B cell (primary cell): ENCODE measurements around the gene SYTL5. TPM values are rescaled to one million over a fixed set of nuclear protein-coding genes. Genes with fewer than 3 reads are reported as not detected.

Source experiments
- ATAC-seq: fragments of 200-7000 bp; cut with Tn5 transposase; one replicate; pipeline ENCODE4 v1.10.0; 2021; ENCODE audit warnings: low read depth, mild to moderate bottlenecking, moderate number of reproducible peaks, moderate library complexity
- CTCF ChIA-PET: fragments of 350-600 bp; sonication (Branson Sonifier 250); formaldehyde crosslinking; loops from one replicate; lab custom pipeline; 2021; ENCODE audit warnings: antibody characterized with exemption, inconsistent platforms; lab: Charles Lee
- POLR2A ChIA-PET: fragments of 350-600 bp; sonication (Branson Sonifier 250); formaldehyde crosslinking; loops from one replicate; lab custom pipeline; 2021; ENCODE audit warnings: antibody characterized with exemption; lab: Charles Lee
- DNase-seq: peaks from one replicate; pipeline ENCODE4 v3.0.0; 2013
- H2AFZ ChIP-seq: 2 replicates; pipeline ENCODE4 v1.6.1; 2012; ENCODE audit warnings: mild to moderate bottlenecking, low read depth, low read length; ENCODE audit not compliant: insufficient read depth, poor library complexity, severe bottlenecking
- H3K27ac ChIP-seq, 2 donors: 1 replicate in 1 of 2; 2 replicates in 1 of 2; pipeline ENCODE4 v1.5.1; 2012 to 2013; ENCODE audit warnings: low read length in 2 of 2, mild to moderate bottlenecking in 2 of 2, moderate library complexity in 1 of 2
- H3K27me3 ChIP-seq, 4 experiments: fragments of 200-600 bp in 1 of 4; sonication (generic) in 1 of 4; replicated peaks in 1 of 4; 1 replicate in 2 of 4; 2 replicates in 2 of 4; pipeline versions ENCODE4 v1.6.1 to v1.7.0; 2013 to 2016; ENCODE audit warnings: low read length in 3 of 4, mild to moderate bottlenecking in 2 of 4, mixed read lengths in 1 of 4, moderate library complexity in 1 of 4; ENCODE audit not compliant: insufficient read depth in 4 of 4, control insufficient read depth in 3 of 4; ENCODE audit errors: control extremely low read depth in 1 of 4
- H3K36me3 ChIP-seq, 2 experiments: replicated peaks in 1 of 2; 1 replicate in 1 of 2; 2 replicates in 1 of 2; pipeline versions ENCODE4 v1.6.1 to v1.7.1; 2013; ENCODE audit warnings: low read length in 1 of 2; ENCODE audit not compliant: insufficient read depth in 2 of 2, control insufficient read depth in 1 of 2; ENCODE audit errors: control extremely low read depth in 1 of 2, extremely low read depth in 1 of 2
- H3K4me1 ChIP-seq, 2 donors: fragments of 200-600 bp in 1 of 2; sonication (generic) in 1 of 2; 1 replicate in 1 of 2; 2 replicates in 1 of 2; pipeline versions ENCODE4 v1.5.1 to v1.6.1; 2013 to 2017; ENCODE audit warnings: low read length in 2 of 2; ENCODE audit not compliant: control insufficient read depth in 2 of 2, insufficient read depth in 2 of 2
- H3K4me2 ChIP-seq: replicated peaks from 2 replicates; pipeline ENCODE3; 2012; ENCODE audit warnings: mild to moderate bottlenecking, low read depth, low read length; ENCODE audit not compliant: poor library complexity, severe bottlenecking
- H3K4me3 ChIP-seq, 5 experiments: fragments of 200-600 bp in 1 of 5; sonication (generic) in 1 of 5; 1 replicate in 3 of 5; 2 replicates in 2 of 5; pipeline versions ENCODE4 v1.5.1 to v1.7.0; 2011 to 2016; ENCODE audit warnings: low read length in 4 of 5, mild to moderate bottlenecking in 4 of 5, low read depth in 2 of 5, control low read depth in 1 of 5, moderate library complexity in 1 of 5; ENCODE audit not compliant: insufficient read depth in 1 of 5; ENCODE audit errors: control extremely low read depth in 1 of 5, extremely low read depth in 1 of 5
- H3K79me2 ChIP-seq: fragments of 200-600 bp; sonication (generic); one replicate; pipeline ENCODE4 v1.6.0; 2016; ENCODE audit warnings: low read length; ENCODE audit not compliant: control insufficient read depth, insufficient read depth
- H3K9ac ChIP-seq: fragments of 200-600 bp; sonication (generic); 2 replicates; pipeline ENCODE4 v1.6.1; 2017; ENCODE audit warnings: mild to moderate bottlenecking, low read length, moderate library complexity
- H3K9me3 ChIP-seq, 3 donors: one replicate each; pipeline versions ENCODE4 v1.6.1 to v1.7.1; 2013; ENCODE audit warnings: low read length in 2 of 3; ENCODE audit not compliant: control insufficient read depth in 2 of 3, insufficient read depth in 1 of 3; ENCODE audit errors: control extremely low read depth in 1 of 3
- H4K20me1 ChIP-seq: 2 replicates; pipeline ENCODE4 v1.6.0; 2012; ENCODE audit warnings: mild to moderate bottlenecking, low read length; ENCODE audit not compliant: insufficient read depth, control insufficient read depth, poor library complexity, severe bottlenecking
- H3K27ac Mint-ChIP-seq: one replicate; pipeline ENCODE4 v1.8.0; 2021; ENCODE audit warnings: mixed read lengths
- H3K27me3 Mint-ChIP-seq: one replicate; pipeline ENCODE4 v1.8.0; 2021; ENCODE audit warnings: mixed read lengths
- H3K4me1 Mint-ChIP-seq: one replicate; pipeline ENCODE4 v1.8.0; 2021; ENCODE audit warnings: mixed read lengths
- H3K4me3 Mint-ChIP-seq: one replicate; pipeline ENCODE4 v1.8.0; 2021; ENCODE audit warnings: mixed read lengths
- H3K9me3 Mint-ChIP-seq: one replicate; pipeline ENCODE4 v1.8.0; 2022; ENCODE audit warnings: mixed read lengths; ENCODE audit not compliant: insufficient read depth
- EZH2 ChIP-seq: IDR thresholded peaks from 2 replicates; pipeline ENCODE4 v1.6.1; 2012; ENCODE audit warnings: borderline replicate concordance, low read depth, mild to moderate bottlenecking, moderate library complexity, low read length; ENCODE audit not compliant: insufficient read depth, poor library complexity, severe bottlenecking
- WGBS: methylation state at CpG from one replicate; pipeline ENCODE4 v1.1.5; 2013; ENCODE audit warnings: missing lambda C conversion rate; ENCODE audit not compliant: insufficient coverage; 5-methylcytosine and 5-hydroxymethylcytosine counted together
- intact Hi-C: fragments of 100-400 bp; cut with micrococcal nuclease; formaldehyde crosslinking; loops from one replicate; pipeline ENCODE4 v1.10.0; 2022
- polyA plus RNA-seq: library from polyadenylated mRNA; depleted of rRNA; stranded (reverse); fragments of >200 nt; gene quantifications from 2 replicates; pipeline ENCODE4 v1.2.3, GENCODE V29; 2012
- total RNA-seq, 2 donors: library from RNA; stranded (reverse); fragments of 120-200 nt in 1 of 2; gene quantifications; 1 replicate in 1 of 2; 2 replicates in 1 of 2; pipeline versions ENCODE4 v1.2.3 to v1.2.4, GENCODE V29; 2013 to 2022
- TF ChIP-seq, protein P1 (sequence below): fragments of 200-600 bp; IDR thresholded peaks from one replicate; pipeline ENCODE4 v1.8.0; 2022; ENCODE audit warnings: antibody characterized with exemption, mild to moderate bottlenecking

Gene SYTL5
- total and polyA plus RNA-seq, 2 donors (not counting 1 experiment from before 2014, with no cell fraction given): 0.01 TPM; not detected in 1

DNA sequence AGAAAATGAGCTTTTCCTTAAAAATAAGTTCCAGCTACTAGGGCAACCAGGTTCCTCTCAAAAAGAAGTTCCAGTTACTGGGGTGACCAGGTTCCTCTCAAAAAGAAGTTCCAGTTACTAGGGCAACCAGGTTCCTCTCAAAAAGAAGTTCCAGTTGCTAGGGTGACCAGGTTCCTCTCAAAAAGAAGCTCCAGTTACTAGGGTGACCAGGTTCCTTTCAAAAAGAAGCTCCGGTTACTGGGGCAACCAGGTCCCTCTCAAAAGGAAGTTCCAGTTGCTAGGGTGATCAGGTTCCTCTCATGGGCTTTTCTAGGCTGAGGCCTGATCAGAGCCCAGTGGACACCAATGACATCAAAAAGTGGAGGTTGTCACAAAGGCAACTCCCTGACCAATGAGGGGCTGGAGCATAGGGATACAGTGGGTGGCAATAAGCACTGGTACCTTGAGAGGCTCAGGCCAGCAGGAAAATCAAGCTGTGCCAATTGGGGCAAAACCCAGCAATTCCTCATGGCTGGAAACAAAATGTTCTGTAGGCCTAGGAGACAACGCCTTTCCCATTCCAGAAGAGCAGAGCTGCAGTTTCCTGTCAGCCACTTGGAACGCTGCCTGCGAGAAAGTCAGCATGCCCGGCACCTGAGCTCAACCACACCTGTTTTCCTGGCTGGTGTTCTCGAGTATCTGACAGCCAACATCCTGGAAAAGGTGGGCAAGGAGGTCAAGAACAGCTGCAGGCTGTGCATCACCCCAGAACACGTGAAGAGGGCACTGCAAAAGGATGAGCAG lies 12.3 kb upstream of the SYTL5 start:
- Histone ChIP-seq H3K27me3 (no peaks in the 10 kb centered on the region), H3K9ac (no peak overlapping the region), H3K27ac (no peak overlapping the region), H4K20me1 (no peaks in the 10 kb centered on the region), H3K4me1 (no peaks in the 10 kb centered on the region), H2AFZ (no peak overlapping the region), H3K4me3 (no peak overlapping the region), H3K79me2 (no peaks in the 10 kb centered on the region), H3K9me3 (no peaks in the 10 kb centered on the region), H3K4me2 (no peak overlapping the region), H3K36me3 (no peaks in the 10 kb centered on the region)
- peak; percentile 70 for DNase-seq
- Mint-ChIP-seq H3K9me3 (no peaks in the 10 kb centered on the region), H3K4me1 (peaks cover 2% of the 10 kb centered on the region), H3K27me3 (peaks cover 3% of the 10 kb centered on the region), H3K27ac (no peak overlapping the region), H3K4me3 (no peak overlapping the region)
- no peak for TF ChIP-seq EZH2
- TF ChIP-seq, protein P1, sequence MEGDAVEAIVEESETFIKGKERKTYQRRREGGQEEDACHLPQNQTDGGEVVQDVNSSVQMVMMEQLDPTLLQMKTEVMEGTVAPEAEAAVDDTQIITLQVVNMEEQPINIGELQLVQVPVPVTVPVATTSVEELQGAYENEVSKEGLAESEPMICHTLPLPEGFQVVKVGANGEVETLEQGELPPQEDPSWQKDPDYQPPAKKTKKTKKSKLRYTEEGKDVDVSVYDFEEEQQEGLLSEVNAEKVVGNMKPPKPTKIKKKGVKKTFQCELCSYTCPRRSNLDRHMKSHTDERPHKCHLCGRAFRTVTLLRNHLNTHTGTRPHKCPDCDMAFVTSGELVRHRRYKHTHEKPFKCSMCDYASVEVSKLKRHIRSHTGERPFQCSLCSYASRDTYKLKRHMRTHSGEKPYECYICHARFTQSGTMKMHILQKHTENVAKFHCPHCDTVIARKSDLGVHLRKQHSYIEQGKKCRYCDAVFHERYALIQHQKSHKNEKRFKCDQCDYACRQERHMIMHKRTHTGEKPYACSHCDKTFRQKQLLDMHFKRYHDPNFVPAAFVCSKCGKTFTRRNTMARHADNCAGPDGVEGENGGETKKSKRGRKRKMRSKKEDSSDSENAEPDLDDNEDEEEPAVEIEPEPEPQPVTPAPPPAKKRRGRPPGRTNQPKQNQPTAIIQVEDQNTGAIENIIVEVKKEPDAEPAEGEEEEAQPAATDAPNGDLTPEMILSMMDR: no peak
- peak; percentile 24 for ATAC-seq
- POLR2A ChIA-PET: no interaction called here
- intact Hi-C loops: no loop called here
- CTCF ChIA-PET: no interaction called here
- WGBS: 88% methylated on average over 3 of the region's 7 CpGs

DNA sequence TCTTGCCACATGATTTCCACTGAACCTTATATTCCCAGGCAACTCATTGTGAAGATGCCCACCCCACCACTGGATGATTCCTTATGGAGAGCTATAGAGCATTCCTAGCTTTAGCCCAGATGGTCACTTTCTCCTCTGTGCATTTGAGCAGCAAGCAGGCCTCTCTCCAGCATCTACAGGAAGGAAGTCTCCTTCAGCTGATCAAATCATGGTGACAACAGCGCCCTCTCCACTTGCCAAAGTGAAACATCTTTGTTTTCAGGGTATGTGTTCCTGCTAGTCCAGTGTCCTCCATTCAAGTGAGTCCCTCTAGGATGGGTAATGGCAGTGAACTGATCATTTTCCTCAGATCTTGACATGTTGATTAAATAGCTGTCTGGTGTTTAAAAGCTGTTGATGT lies 10.9 kb upstream of the SYTL5 start:
- Histone ChIP-seq H4K20me1 (no peaks in the 10 kb centered on the region), H3K9me3 (no peaks in the 10 kb centered on the region), H3K27ac (no peak overlapping the region), H3K9ac (no peak overlapping the region), H2AFZ (no peak overlapping the region), H3K4me3 (no peak overlapping the region), H3K36me3 (no peaks in the 10 kb centered on the region), H3K4me2 (no peak overlapping the region), H3K79me2 (no peaks in the 10 kb centered on the region), H3K4me1 (no peaks in the 10 kb centered on the region), H3K27me3 (no peaks in the 10 kb centered on the region)
- ChIA-PET CTCF (no interaction called here), POLR2A (no interaction called here)
- H3K27me3 Mint-ChIP-seq: peaks cover 3% of the 10 kb centered on the region
- no peak for ATAC-seq
- WGBS: no CpG with 5 or more reads among the region's 1 CpG
- TF ChIP-seq EZH2: no peak
- TF ChIP-seq, protein P1: no peak
- intact Hi-C loops: no loop called here
- peaks cover 2% of the 10 kb centered on the region for H3K4me1 Mint-ChIP-seq
- no peak for DNase-seq
- H3K27ac Mint-ChIP-seq: no peak overlapping the region
- H3K9me3 Mint-ChIP-seq: no peaks in the 10 kb centered on the region
- H3K4me3 Mint-ChIP-seq: no peak overlapping the region
